ENCODE measurements around the gene TP53AIP1.

TP53AIP1 gene

GRCh38 chr11:128911239-128911638 lies 31.4 kb downstream of the TP53AIP1 start:
- TF ChIP-seq, protein P1, sequence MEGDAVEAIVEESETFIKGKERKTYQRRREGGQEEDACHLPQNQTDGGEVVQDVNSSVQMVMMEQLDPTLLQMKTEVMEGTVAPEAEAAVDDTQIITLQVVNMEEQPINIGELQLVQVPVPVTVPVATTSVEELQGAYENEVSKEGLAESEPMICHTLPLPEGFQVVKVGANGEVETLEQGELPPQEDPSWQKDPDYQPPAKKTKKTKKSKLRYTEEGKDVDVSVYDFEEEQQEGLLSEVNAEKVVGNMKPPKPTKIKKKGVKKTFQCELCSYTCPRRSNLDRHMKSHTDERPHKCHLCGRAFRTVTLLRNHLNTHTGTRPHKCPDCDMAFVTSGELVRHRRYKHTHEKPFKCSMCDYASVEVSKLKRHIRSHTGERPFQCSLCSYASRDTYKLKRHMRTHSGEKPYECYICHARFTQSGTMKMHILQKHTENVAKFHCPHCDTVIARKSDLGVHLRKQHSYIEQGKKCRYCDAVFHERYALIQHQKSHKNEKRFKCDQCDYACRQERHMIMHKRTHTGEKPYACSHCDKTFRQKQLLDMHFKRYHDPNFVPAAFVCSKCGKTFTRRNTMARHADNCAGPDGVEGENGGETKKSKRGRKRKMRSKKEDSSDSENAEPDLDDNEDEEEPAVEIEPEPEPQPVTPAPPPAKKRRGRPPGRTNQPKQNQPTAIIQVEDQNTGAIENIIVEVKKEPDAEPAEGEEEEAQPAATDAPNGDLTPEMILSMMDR (IDR thresholded peaks at IDR 0.05; ENCODE audit: insufficient read depth, low read length, poor library complexity, severe bottlenecking): no peak
- no peak for DNase-seq (ENCODE audit: extremely low read depth, insufficient read length)
- Histone ChIP-seq H3K4me3 (replicated peaks; ENCODE audit: low read depth, low read length) (no peak overlapping the region), H3K27me3 (replicated peaks; ENCODE audit: control insufficient read depth, insufficient read depth, low read length) (peaks cover 2% of the 10 kb centered on the region; the same call in 1 of the 2 replicates), H3K36me3 (ENCODE audit: control insufficient read depth, insufficient read depth, low read length) (no peaks in the 10 kb centered on the region)

DNA sequence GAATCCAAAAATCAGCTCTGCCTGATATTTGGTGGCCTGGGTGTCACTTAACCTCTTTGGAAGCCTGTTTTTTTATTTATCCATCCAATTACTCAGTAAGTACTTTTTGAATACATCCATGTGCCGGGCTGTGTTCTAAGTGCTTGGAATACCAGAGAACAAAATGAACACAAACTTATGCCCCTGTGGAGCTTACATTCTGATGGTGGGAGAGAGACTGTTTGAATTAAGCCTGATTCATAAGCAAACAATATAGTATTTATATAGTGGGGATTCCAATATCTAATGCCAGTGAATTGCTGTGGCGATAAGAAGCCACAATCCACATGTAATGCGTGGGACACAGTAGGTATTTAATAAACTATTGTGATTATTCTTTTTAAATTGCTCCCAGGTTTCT lies 32.1 kb downstream of the TP53AIP1 start:
- TF ChIP-seq, protein P1 (IDR thresholded peaks at IDR 0.05; ENCODE audit: insufficient read depth, low read length, poor library complexity, severe bottlenecking): no peak
- no peaks in the 10 kb centered on the region for H3K36me3 ChIP-seq (ENCODE audit: control insufficient read depth, insufficient read depth, low read length)
- DNase-seq (ENCODE audit: extremely low read depth, insufficient read length): no peak
- H3K4me3 ChIP-seq (replicated peaks; ENCODE audit: low read depth, low read length): no peak overlapping the region
- H3K27me3 ChIP-seq (replicated peaks; ENCODE audit: control insufficient read depth, insufficient read depth, low read length): peaks cover 3% of the 10 kb centered on the region; the same call in 1 of the 2 replicates

DNA sequence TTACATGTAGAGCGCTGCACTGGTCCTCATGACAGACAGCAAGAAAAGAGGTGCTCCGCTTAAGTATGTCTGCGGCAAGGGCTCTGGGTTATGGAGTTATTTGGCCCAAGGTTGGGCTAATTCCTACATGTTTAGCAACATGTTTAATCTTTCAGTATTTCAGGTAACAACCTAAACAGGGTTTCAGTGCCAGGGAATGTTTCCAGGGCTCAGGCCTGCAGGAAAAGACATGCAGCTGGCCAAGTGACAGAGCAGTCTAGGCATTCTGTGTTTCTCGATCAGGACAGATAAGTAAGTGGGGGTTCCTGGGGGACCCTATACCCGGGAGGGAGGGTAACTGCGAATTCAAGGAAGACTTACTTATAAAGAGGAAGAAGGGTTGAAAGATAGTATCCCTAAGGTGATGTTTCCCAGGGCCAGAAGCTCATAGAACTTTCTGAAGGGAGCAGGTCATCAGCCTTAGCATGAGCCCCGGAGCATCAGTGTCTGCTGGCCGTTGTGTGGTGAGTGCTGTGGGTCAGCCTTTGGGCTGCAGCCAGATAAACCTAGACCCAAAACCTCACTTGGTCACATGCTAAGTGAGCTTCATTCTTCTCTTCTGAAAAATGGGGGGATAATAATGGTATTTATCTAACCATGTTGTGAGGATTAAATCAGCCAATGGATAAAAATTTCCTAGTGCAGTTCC lies 33.1 kb downstream of the TP53AIP1 start:
- no peak for DNase-seq (ENCODE audit: extremely low read depth, insufficient read length)
- Histone ChIP-seq H3K36me3 (ENCODE audit: control insufficient read depth, insufficient read depth, low read length) (no peaks in the 10 kb centered on the region), H3K4me3 (replicated peaks; ENCODE audit: low read depth, low read length) (no peak overlapping the region), H3K27me3 (replicated peaks; ENCODE audit: control insufficient read depth, insufficient read depth, low read length) (peaks cover 3% of the 10 kb centered on the region; the same call in 1 of the 2 replicates)
- TF ChIP-seq, protein P1 (IDR thresholded peaks at IDR 0.05; ENCODE audit: insufficient read depth, low read length, poor library complexity, severe bottlenecking): no peak

DNA sequence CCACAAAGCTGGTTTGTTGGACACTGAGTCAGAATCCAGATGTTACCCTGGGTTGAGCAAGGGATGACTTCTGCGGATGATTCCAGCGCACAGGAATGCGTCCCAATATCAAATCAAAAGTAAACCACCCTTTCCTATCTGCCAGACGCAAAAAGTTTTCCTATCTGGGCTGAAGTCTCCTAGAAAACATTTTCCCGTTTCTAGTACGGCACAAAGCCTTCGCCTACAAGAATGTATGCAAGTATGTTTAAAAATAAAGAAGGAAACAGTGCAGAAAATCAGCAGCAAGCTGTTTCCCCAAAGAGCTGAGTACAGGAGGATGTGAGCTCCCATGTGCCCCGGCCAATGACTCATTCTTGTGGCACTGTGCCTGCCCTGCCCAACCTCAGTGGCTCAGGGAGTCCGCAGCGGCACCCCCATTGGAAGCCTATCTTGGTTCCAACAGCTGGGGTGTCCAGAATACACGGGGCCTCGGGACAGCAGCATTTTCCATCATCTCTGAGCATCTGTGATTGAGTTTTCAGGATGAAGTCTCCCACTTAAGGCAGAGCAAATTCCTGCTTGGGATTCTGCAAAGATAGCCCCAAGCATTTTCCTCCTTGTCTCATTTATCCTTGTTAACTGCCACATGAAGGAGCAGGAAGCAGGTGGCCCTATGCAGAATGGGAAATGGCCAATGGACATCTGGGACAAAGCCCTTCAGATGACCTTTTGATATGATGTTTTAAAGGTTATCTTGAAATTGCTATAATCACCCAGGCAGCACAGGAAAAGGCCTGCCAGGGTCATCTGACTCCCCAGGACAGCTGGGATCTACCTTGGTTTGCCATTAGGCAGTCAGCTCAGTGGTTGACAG lies 34.1 kb downstream of the TP53AIP1 start:
- Histone ChIP-seq H3K4me3 (replicated peaks; ENCODE audit: low read depth, low read length) (no peak overlapping the region), H3K27me3 (replicated peaks; ENCODE audit: control insufficient read depth, insufficient read depth, low read length) (peaks cover 3% of the 10 kb centered on the region; the same call in 1 of the 2 replicates), H3K36me3 (ENCODE audit: control insufficient read depth, insufficient read depth, low read length) (no peaks in the 10 kb centered on the region)
- no peak for DNase-seq (ENCODE audit: extremely low read depth, insufficient read length)
- TF ChIP-seq, protein P1 (IDR thresholded peaks at IDR 0.05; ENCODE audit: insufficient read depth, low read length, poor library complexity, severe bottlenecking): no peak

DNA sequence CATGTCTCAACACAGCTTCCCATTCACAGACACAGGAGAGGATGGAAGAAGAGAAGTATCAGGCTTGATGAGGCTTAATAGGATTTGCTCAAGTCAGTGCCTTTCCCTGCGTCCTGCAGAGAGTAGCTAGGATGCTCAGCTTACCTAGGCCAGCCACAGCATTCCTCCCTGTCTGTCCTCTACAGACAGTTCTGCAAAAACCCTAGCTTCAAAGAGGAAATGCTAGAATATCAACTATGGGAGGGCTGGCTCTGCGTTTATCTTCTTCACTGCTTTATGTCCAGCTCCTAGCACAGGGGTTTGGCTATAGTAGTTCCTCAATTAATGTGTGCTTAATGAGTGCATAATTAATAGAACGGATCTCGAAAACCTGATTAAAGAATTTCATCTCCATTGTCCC lies 35.1 kb downstream of the TP53AIP1 start:
- H3K4me3 ChIP-seq (replicated peaks; ENCODE audit: low read depth, low read length): no peak overlapping the region
- DNase-seq (ENCODE audit: extremely low read depth, insufficient read length): no peak
- TF ChIP-seq, protein P1 (IDR thresholded peaks at IDR 0.05; ENCODE audit: insufficient read depth, low read length, poor library complexity, severe bottlenecking): no peak
- no peaks in the 10 kb centered on the region for H3K36me3 ChIP-seq (ENCODE audit: control insufficient read depth, insufficient read depth, low read length)
- peaks cover 3% of the 10 kb centered on the region; the same call in 1 of the 2 replicates for H3K27me3 ChIP-seq (replicated peaks; ENCODE audit: control insufficient read depth, insufficient read depth, low read length)
